GM21367 (cell line): ENCODE results near the gene ITPR2.
A peak's percentile ranks its signal among the peaks of the same experiment; 100 is the strongest.

Experiments used
- ATAC-seq: cut with Tn5 transposase; IDR thresholded peaks from one replicate; pipeline ENCODE4 v1.9.1; 2021; ENCODE audit not compliant: unreplicated experiment

ITPR2 gene

DNA sequence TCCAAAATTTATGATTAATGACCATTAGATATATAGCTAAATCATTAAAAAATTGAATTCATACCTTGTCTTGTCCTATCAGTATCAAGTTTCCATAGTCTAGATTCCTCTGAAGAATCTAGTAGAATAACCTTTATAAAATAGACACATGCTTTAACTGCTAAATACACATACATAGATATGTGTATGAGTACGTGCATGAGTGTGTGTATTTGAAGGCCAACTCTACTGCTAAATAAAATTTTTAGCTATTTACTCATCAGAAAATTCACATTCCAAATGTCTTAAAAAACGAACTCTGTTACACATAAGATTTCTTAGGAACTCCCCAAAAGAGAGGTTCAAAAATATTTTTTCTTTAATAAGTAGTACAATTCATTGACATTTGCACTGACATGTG is 404.6 kb downstream of the ITPR2 start:
- no peak for ATAC-seq

DNA sequence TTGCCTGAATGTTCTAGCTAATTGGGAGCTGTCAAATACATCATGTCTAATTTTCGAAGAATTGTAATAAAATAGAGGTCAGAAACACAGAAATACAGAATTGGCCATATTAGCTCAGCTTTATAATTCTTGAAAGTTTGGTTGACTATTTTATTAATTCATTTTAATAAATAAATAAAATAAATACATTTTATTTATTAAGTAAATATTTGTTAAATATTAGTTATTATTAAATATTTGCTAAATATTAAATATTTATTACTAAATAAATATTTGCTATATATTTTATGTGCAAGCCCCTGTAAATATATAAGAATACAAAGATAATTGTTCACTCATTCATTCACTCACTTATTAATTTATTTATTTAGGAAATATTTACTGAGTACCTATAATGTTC is 406.3 kb downstream of the ITPR2 start:
- no peak for ATAC-seq

GRCh38 chr12:26425587-26426260 is 407.3 kb downstream of the ITPR2 start:
- ATAC-seq, result peak; percentile 44

GRCh38 chr12:26422839-26423398 is 410.1 kb downstream of the ITPR2 start:
- peak; percentile 51 for ATAC-seq

GRCh38 chr12:26416550-26416949 is 416.4 kb downstream of the ITPR2 start:
- no peak for ATAC-seq

GRCh38 chr12:26410689-26411088 is 422.3 kb downstream of the ITPR2 start:
- ATAC-seq, result no peak

DNA sequence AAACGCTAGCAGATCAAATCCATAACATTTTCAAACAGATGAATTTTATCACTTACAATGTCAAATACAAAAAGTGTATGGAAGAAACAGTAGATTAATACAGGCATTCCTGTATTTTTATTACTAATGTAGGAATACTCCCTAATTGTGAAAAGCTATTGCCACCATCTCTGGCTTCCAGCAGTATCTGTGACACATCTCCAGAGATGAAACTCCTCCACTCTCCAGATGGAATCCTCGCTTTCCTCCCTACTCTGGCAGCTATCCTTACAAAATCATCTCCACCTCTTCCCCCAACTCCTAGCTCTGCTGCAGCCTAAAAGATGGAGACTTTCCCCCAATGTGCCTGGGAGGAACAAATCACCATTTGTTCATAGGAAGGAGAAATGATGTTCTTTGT is 426.2 kb downstream of the ITPR2 start:
- ATAC-seq, result no peak

DNA sequence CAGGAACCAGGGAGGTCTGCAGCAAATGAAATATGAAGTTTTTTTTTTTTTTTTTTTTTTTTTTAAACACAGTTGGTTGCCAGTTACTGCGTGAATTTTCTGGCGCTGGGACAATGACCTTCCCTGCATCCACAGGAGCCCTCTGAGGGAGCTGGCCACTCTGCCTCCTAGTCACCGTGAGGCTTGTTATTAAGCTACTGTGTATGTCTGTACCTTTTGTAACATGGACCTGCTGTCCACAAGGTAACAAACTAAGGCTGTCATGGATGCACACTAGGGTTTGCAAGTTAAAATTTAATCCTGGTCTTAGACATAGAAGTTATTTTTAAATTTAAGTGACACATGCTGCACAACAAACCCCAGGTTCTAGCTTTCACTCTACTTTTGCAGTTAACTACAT is 426.6 kb downstream of the ITPR2 start:
- ATAC-seq, result no peak

DNA sequence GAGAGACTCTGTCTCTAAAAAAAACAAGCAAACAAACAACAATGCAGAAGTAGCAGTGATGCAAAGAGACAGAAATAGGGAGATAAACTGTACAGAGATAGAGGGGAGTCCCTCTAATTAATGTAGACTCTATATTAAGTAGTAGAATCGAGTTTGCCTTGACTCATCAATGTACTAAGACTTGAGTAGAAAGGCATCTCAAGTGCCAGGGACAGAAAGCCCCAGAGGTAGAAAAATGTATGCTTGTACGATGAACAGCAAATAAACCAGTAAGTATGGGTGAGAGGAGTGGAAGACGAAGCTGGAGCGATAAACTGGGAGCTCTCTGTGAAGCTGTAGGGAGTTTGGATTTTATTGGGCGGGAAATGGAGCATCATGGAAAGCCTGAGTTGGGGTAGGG is 429.4 kb downstream of the ITPR2 start:
- ATAC-seq, result no peak

DNA sequence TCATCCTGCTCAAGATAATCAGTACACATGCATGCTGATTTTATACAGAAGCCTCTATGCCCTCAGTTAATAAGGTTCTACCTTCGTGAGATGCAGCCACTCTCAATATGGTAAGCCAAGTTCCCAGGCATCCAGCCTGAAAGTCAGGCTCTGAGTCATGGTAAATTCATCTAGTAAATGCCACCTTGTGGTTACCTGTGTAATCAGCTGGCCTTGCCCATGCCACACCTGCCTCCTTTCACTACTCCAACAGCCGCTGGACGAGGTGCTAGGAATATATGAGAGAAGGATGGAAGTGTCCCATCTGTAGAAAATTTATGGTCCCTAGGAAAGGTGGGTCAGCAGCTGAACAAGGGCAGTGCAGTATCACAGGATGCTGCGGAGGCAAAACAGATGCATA is 430.3 kb downstream of the ITPR2 start:
- no peak for ATAC-seq

DNA sequence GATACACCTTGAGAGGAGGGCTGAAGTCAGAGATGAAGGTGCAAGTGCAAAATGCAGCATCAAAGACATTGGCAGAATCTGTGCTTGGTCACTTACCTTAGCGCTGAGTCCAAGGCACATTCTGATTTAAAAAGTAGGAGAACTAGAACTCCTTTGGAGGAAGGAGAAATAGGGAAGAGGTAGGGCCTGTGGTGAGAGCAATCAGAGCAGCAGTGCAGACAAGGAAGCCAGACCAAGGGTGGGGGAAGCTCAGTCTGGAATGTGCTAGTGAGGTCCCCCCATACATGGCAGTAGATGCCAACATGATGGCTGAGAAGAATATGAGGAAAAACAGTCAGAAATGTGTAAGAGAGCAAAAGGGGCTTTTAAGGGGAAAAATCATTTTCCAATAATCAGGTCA is 431.1 kb downstream of the ITPR2 start:
- no peak for ATAC-seq

GRCh38 chr12:26400627-26401026 is 432.4 kb downstream of the ITPR2 start:
- ATAC-seq, result no peak

- no peak for ATAC-seq
Observed at GRCh38 chr12:26399381-26399780, 433.6 kb downstream of the ITPR2 start.

DNA sequence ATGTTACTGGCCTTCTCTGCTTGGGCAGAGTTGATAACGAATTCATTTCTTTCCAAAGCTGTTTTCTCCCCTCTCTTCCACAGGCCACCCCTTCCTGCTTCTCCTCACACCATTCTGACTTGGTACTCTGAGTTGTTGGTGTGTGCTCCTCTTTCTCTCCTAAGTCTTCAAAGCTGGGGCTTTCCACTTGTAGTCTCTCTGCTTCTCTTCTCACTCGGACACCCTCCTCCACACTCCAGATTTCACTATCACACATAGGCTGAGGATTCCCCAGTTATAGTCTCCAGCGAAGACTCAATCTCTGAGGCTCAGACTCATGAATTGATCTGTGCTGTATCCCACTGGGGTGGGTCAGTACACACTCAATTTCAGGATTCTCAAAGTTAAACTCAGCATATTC is 436.6 kb downstream of the ITPR2 start:
- no peak for ATAC-seq

DNA sequence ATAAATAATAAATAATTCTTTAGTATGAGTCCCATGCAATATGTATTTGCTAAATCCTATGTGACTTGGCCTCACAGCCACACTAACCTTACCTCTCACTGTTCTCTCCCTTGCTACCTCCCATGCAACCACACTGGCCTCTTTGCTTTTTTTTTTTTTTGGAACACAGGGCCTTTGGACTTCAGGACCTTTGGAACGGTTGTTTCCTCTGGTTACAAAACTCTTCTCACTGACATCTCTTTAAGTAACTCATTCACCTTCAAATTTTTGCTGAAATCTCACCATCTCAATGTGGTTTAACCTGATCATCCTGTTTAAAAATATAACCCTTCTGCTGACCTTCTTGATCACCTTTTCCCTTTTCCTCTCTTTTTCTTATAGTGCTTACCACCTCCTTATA is 443.7 kb downstream of the ITPR2 start:
- no peak for ATAC-seq

GRCh38 chr12:26384536-26384935 is 448.5 kb downstream of the ITPR2 start:
- no peak for ATAC-seq

GRCh38 chr12:26383041-26383440 is 450.0 kb downstream of the ITPR2 start:
- ATAC-seq, result no peak

DNA sequence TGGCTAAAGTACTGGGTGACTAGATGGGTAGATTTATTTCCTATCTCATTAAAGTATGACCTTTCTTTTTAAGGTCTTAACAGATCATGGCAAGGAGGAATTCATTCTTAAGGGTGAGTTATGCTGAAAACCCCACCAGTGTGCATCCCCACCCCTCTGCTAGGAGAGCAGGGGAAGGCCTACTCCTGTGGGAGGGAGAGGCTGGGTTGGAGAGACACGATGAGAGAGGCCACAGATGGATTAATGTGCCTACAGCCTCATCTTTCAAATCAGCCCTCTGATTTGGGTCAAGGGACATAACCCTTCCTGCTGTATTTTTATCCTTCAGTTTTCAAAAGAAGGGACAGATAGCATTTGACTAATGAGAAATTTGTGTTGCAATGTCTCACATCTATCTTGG is 452.1 kb downstream of the ITPR2 start:
- ATAC-seq, result no peak

- ATAC-seq, result no peak
Observed at GRCh38 chr12:26379777-26380467, 453.1 kb downstream of the ITPR2 start.

DNA sequence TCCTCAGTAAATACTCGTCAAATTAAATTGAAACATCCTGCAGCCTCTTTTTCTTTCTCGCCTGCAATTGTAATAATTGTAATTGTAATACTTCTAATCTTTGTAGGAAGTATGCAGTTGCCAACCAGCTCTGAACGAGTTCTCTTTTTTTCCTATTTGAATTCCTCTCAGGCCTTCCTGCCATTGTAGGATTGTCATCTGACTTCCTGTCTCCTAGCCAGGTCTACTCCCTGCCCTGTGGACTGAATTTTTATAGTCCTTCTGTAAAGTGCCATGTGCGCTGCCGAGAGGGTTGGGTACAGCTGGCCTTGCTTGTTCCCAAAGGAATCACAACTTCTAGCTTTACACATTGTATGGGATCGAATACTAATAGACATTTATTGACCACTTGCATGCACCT is 454.3 kb downstream of the ITPR2 start:
- no peak for ATAC-seq

- no peak for ATAC-seq
Observed at GRCh38 chr12:26374934-26375680, 457.9 kb downstream of the ITPR2 start.
